Left lung (tissue), 10 donors: ENCODE measurements around the gene HS6ST2. TPM values are rescaled to one million over a fixed set of nuclear protein-coding genes. Genes with fewer than 3 reads are reported as not detected.

Experiments used
- ATAC-seq: fragments of 200-7000 bp; cut with Tn5 transposase; one replicate; pipeline ENCODE4 v1.9.1; 2020; ENCODE audit warnings: moderate library complexity
- DNase-seq, 4 donors: peaks; one replicate each; pipeline ENCODE4 v3.0.0-alpha.2; 2013 to 2020
- H3K27ac ChIP-seq, 2 donors: fragments of 200-600 bp; sonication (generic) in 1 of 2; one replicate each; pipeline versions ENCODE4 v1.5.0 to v1.8.0; 2020 to 2021
- H3K27me3 ChIP-seq, 2 donors: fragments of 200-600 bp; sonication (generic) in 1 of 2; one replicate each; pipeline versions ENCODE4 v1.5.0 to v1.8.0; 2020 to 2021
- H3K36me3 ChIP-seq, 2 donors: fragments of 200-600 bp; sonication (generic) in 1 of 2; one replicate each; pipeline versions ENCODE4 v1.5.0 to v1.8.0; 2020 to 2021
- H3K4me1 ChIP-seq, 2 donors: fragments of 200-600 bp; one replicate each; pipeline ENCODE4 v1.8.0; 2021
- H3K4me3 ChIP-seq, 2 donors: fragments of 200-600 bp; sonication (generic) in 1 of 2; one replicate each; pipeline versions ENCODE4 v1.5.0 to v1.8.0; 2020 to 2021; ENCODE audit warnings: mild to moderate bottlenecking in 1 of 2
- H3K9me3 ChIP-seq, 2 donors: fragments of 200-600 bp; sonication (generic) in 1 of 2; one replicate each; pipeline versions ENCODE4 v1.5.0 to v1.8.0; 2020 to 2021
- CTCF ChIP-seq, 2 donors: fragments of 200-600 bp; sonication (generic) in 1 of 2; IDR thresholded peaks; one replicate each; pipeline versions ENCODE4 v1.5.0 to v1.8.0; 2021; ENCODE audit warnings: antibody characterized with exemption in 2 of 2
- intact Hi-C, 2 donors: fragments of 100-400 bp; cut with DNase I; formaldehyde crosslinking; loops; one replicate each; pipeline versions ENCODE4 v1.11.2 to v1.14.2; 2022
- polyA plus RNA-seq, 6 donors: library from polyadenylated mRNA; unstranded; fragments of 120-200 nt; gene quantifications; one replicate each; pipeline ENCODE4 v1.2.1, GENCODE V29; 2013; ENCODE audit not compliant: insufficient read length in 6 of 6
- total RNA-seq, 2 donors: library from RNA; stranded (reverse); fragmentation: NEBNext Ultra II Directional; extraction: Animal tissue kit (Norgen Biotek cat#: 25700); gene quantifications; one replicate each; pipeline ENCODE4 v1.2.1, GENCODE V29; 2021
- donor health status: DM: no; HTN: yes; CAD: no.
- donor health status: DM: no; HTN: no; CAD: no.

The HS6ST2 gene
- total and polyA plus RNA-seq, 8 donors = 1.0 to 22.9 (median 15.2) TPM

GRCh38 chrX:132624466-132624865 is 334.0 kb downstream of the HS6ST2 start:
- ATAC-seq = no peak
- no peak for TF ChIP-seq CTCF (IDR thresholded peaks at IDR 0.05)
- H3K36me3 ChIP-seq = no peaks in the 10 kb centered on the region
- intact Hi-C loops = no loop called here
- peaks cover 0 to 10% of the 10 kb centered on the region in 2 donors for H3K27me3 ChIP-seq
- no peak overlapping the region for H3K4me3 ChIP-seq
- H3K9me3 ChIP-seq = no peaks in the 10 kb centered on the region
- no peaks in the 10 kb centered on the region for H3K4me1 ChIP-seq
- DNase-seq = no peak
- H3K27ac ChIP-seq = no peak overlapping the region

- H3K4me3 ChIP-seq = no peak overlapping the region
- TF ChIP-seq CTCF (IDR thresholded peaks at IDR 0.05) = no peak
Observed at GRCh38 chrX:132623942-132624341, 334.5 kb downstream of the HS6ST2 start.

GRCh38 chrX:132623300-132623699 is 335.1 kb downstream of the HS6ST2 start:
- H3K4me1 ChIP-seq = no peaks in the 10 kb centered on the region
- H3K9me3 ChIP-seq = no peaks in the 10 kb centered on the region
- H3K27ac ChIP-seq = no peak overlapping the region
- TF ChIP-seq CTCF (IDR thresholded peaks at IDR 0.05) = no peak
- peaks cover 0 to 8% of the 10 kb centered on the region in 2 donors for H3K27me3 ChIP-seq
- no peak overlapping the region for H3K4me3 ChIP-seq
- intact Hi-C loops = no loop called here
- ATAC-seq (no peak), DNase-seq (no peak)
- H3K36me3 ChIP-seq = no peaks in the 10 kb centered on the region

More at GRCh38 chrX:132623942-132624341, 334.5 kb downstream of the HS6ST2 start:
- intact Hi-C loops = no loop called here
- Histone ChIP-seq H3K4me1 (no peaks in the 10 kb centered on the region), H3K27ac (no peak overlapping the region), H3K36me3 (no peaks in the 10 kb centered on the region), H3K27me3 (peaks cover 0 to 10% of the 10 kb centered on the region in 2 donors), H3K9me3 (no peaks in the 10 kb centered on the region)
- DNase-seq (no peak), ATAC-seq (no peak)

- H3K4me3 ChIP-seq = no peak overlapping the region
- no peak for TF ChIP-seq CTCF (IDR thresholded peaks at IDR 0.05)
- intact Hi-C loops = no loop called here
Observed at GRCh38 chrX:132622130-132622529, 336.3 kb downstream of the HS6ST2 start.

GRCh38 chrX:132618810-132619209 is 339.6 kb downstream of the HS6ST2 start:
- Histone ChIP-seq H3K9me3 (no peaks in the 10 kb centered on the region), H3K27ac (no peak overlapping the region), H3K36me3 (no peaks in the 10 kb centered on the region), H3K4me3 (no peak overlapping the region), H3K27me3 (peaks cover 0 to 8% of the 10 kb centered on the region in 2 donors), H3K4me1 (no peaks in the 10 kb centered on the region)
- no peak for TF ChIP-seq CTCF (IDR thresholded peaks at IDR 0.05)
- DNase-seq = no peak
- ATAC-seq = no peak
- intact Hi-C loops = loop anchor here in 1 of 2 donors (10.0 kb wide), 1 partner anchor 394 kb away; no protein-coding TSS in a partner anchor

More at GRCh38 chrX:132622130-132622529, 336.3 kb downstream of the HS6ST2 start:
- no peaks in the 10 kb centered on the region for H3K36me3 ChIP-seq
- no peaks in the 10 kb centered on the region for H3K9me3 ChIP-seq
- H3K27me3 ChIP-seq = peaks cover 0 to 11% of the 10 kb centered on the region in 2 donors
- DNase-seq (no peak), ATAC-seq (no peak)
- H3K4me1 ChIP-seq = no peaks in the 10 kb centered on the region
- no peak overlapping the region for H3K27ac ChIP-seq
